H1 (cell line): ENCODE data around the gene KISS1R. TPM values are rescaled to one million over a fixed set of nuclear protein-coding genes. Genes with fewer than 3 reads are reported as not detected.

Source experiments
- CTCF ChIA-PET: fragments of 300-600 bp; sonication (Branson Sonifier 250); formaldehyde crosslinking; loops from one replicate; lab custom pipeline; 2021; ENCODE audit not compliant: partially characterized antibody; lab: Charles Lee
- POLR2A ChIA-PET: fragments of 300-600 bp; sonication (Branson Sonifier 250); formaldehyde crosslinking; loops from one replicate; lab custom pipeline; 2021; ENCODE audit warnings: inconsistent platforms; ENCODE audit not compliant: partially characterized antibody; lab: Charles Lee
- DNase-seq, 2 experiments: peaks; one replicate each; pipeline versions ENCODE4 v3.0.0 to v3.0.0-alpha.2; 2010 to 2022; ENCODE audit warnings: low spot score in 2 of 2, low read depth in 1 of 2, mixed read lengths in 1 of 2
- FAIRE-seq: peaks from 2 replicates; lab custom pipeline; 2011; peaks lifted over from hg19 to GRCh38; lab: Jason Lieb, UNC
- H2AFZ ChIP-seq: 2 replicates; pipeline ENCODE4 v1.8.1; 2012; ENCODE audit warnings: low read length, inconsistent platforms
- H2AK5ac ChIP-seq: 2 replicates; pipeline ENCODE4 v1.6.1; 2013; ENCODE audit warnings: low read depth, low read length
- H2BK120ac ChIP-seq: replicated peaks from 2 replicates; pipeline ENCODE3; 2013; ENCODE audit warnings: low read depth, low read length, inconsistent platforms
- H2BK12ac ChIP-seq: 2 replicates; pipeline ENCODE4 v1.6.1; 2013; ENCODE audit warnings: low read depth, low read length
- H2BK15ac ChIP-seq: 2 replicates; pipeline ENCODE4 v1.6.1; 2013; ENCODE audit warnings: low read length
- H2BK20ac ChIP-seq: 2 replicates; pipeline ENCODE4 v1.6.1; 2013; ENCODE audit warnings: low read length
- H2BK5ac ChIP-seq: 2 replicates; pipeline ENCODE4 v1.6.1; 2013; ENCODE audit warnings: low read depth, low read length
- H3K14ac ChIP-seq: 2 replicates; pipeline ENCODE4 v1.6.1; 2013; ENCODE audit warnings: inconsistent platforms; ENCODE audit not compliant: insufficient read length
- H3K18ac ChIP-seq: 2 replicates; pipeline ENCODE4 v1.6.1; 2013; ENCODE audit warnings: low read length; ENCODE audit errors: extremely low read depth
- H3K23ac ChIP-seq: 2 replicates; pipeline ENCODE4 v1.6.1; 2013; ENCODE audit warnings: inconsistent platforms; ENCODE audit not compliant: insufficient read length
- H3K23me2 ChIP-seq: 2 replicates; pipeline ENCODE4 v1.6.1; 2013; ENCODE audit warnings: low read depth, low read length
- H3K27ac ChIP-seq: 2 replicates; pipeline ENCODE4 v1.6.1; 2011; ENCODE audit warnings: low read depth, low read length, inconsistent platforms
- H3K27me3 ChIP-seq, 4 experiments: replicated peaks in 1 of 4; 1 replicate in 1 of 4; 2 replicates in 3 of 4; pipeline versions ENCODE4 v1.6.1 to v1.8.1; 2011 to 2013; ENCODE audit warnings: low read length in 3 of 4, mild to moderate bottlenecking in 3 of 4, inconsistent platforms in 2 of 4, mixed read lengths in 2 of 4, moderate library complexity in 1 of 4; ENCODE audit not compliant: control insufficient read depth in 3 of 4, insufficient read depth in 3 of 4; ENCODE audit errors: extremely low read depth in 1 of 4
- H3K36me3 ChIP-seq, 4 experiments: 2 replicates each; pipeline versions ENCODE4 v1.6.1 to v1.8.1; 2011 to 2013; ENCODE audit warnings: mild to moderate bottlenecking in 4 of 4, low read length in 3 of 4, moderate library complexity in 2 of 4, control low read depth in 1 of 4, inconsistent platforms in 1 of 4; ENCODE audit not compliant: insufficient read depth in 4 of 4, control insufficient read depth in 2 of 4
- H3K4ac ChIP-seq: replicated peaks from 2 replicates; pipeline ENCODE3; 2013; ENCODE audit warnings: low read length, low read depth, mixed read lengths, inconsistent platforms; ENCODE audit not compliant: insufficient read length
- H3K4me1 ChIP-seq, 4 experiments: replicated peaks in 1 of 4; 1 replicate in 1 of 4; 2 replicates in 3 of 4; pipeline versions ENCODE4 v1.6.1 to v1.8.1; 2011 to 2013; ENCODE audit warnings: low read length in 3 of 4, inconsistent platforms in 2 of 4, mixed read lengths in 1 of 4; ENCODE audit not compliant: insufficient read depth in 4 of 4, control insufficient read depth in 3 of 4
- H3K4me2 ChIP-seq, 2 experiments: 2 replicates each; pipeline versions ENCODE4 v1.6.1 to v1.8.1; 2011 to 2013; ENCODE audit warnings: low read depth in 2 of 2, low read length in 2 of 2, control low read depth in 1 of 2, inconsistent platforms in 1 of 2, mild to moderate bottlenecking in 1 of 2; ENCODE audit not compliant: insufficient read depth in 1 of 2
- H3K4me3 ChIP-seq, 4 experiments: fragments of 200-600, 300-600 bp in 1 of 4; sonication (generic), shearing (Covaris generic), sonication (Bioruptor Twin) in 1 of 4; 2 replicates each; pipeline versions ENCODE4 v1.5.1 to v1.8.1; 2011 to 2016; ENCODE audit warnings: low read length in 4 of 4, low read depth in 3 of 4, control low read depth in 2 of 4, inconsistent platforms in 2 of 4, mild to moderate bottlenecking in 2 of 4, mixed read lengths in 1 of 4, moderate library complexity in 1 of 4; ENCODE audit not compliant: insufficient read depth in 2 of 4; ENCODE audit errors: extremely low read depth in 1 of 4
- H3K56ac ChIP-seq: replicated peaks from 2 replicates; pipeline ENCODE3; 2013; ENCODE audit warnings: low read depth, mild to moderate bottlenecking, mixed read lengths, low read length, inconsistent platforms; ENCODE audit not compliant: insufficient read length
- H3K79me1 ChIP-seq: 2 replicates; pipeline ENCODE4 v1.6.1; 2013; ENCODE audit warnings: low read depth, low read length, control low read depth
- H3K79me2 ChIP-seq, 2 experiments: 2 replicates each; pipeline versions ENCODE4 v1.6.1 to v1.8.1; 2012 to 2013; ENCODE audit warnings: low read length in 2 of 2, mild to moderate bottlenecking in 2 of 2, inconsistent platforms in 1 of 2; ENCODE audit not compliant: insufficient read depth in 2 of 2, control insufficient read depth in 1 of 2
- H3K9ac ChIP-seq, 4 experiments: replicated peaks in 1 of 4; 1 replicate in 1 of 4; 2 replicates in 3 of 4; pipeline versions ENCODE4 v1.6.1 to v1.8.1; 2011 to 2013; ENCODE audit warnings: low read depth in 3 of 4, low read length in 3 of 4, control low read depth in 2 of 4, mild to moderate bottlenecking in 2 of 4, moderate library complexity in 2 of 4, inconsistent platforms in 1 of 4; ENCODE audit errors: extremely low read depth in 1 of 4
- H3K9me3 ChIP-seq, 2 experiments: 2 replicates each; pipeline versions ENCODE4 v1.6.1 to v1.8.1; 2012 to 2013; ENCODE audit warnings: mild to moderate bottlenecking in 2 of 2, moderate library complexity in 2 of 2, control low read depth in 1 of 2, inconsistent platforms in 1 of 2, low read depth in 1 of 2, low read length in 1 of 2, mixed read lengths in 1 of 2; ENCODE audit not compliant: insufficient read depth in 2 of 2
- H4K20me1 ChIP-seq, 2 experiments: replicated peaks in 1 of 2; 2 replicates each; pipeline versions ENCODE3 to v1.8.1; 2011 to 2013; ENCODE audit warnings: inconsistent platforms in 2 of 2, low read length in 2 of 2, mild to moderate bottlenecking in 1 of 2; ENCODE audit not compliant: insufficient read depth in 2 of 2, control insufficient read depth in 1 of 2
- H4K5ac ChIP-seq: 2 replicates; pipeline ENCODE4 v1.6.1; 2013; ENCODE audit warnings: low read length, low read depth, mixed read lengths, inconsistent platforms; ENCODE audit not compliant: insufficient read length
- H4K8ac ChIP-seq: 2 replicates; pipeline ENCODE4 v1.8.0; 2013; ENCODE audit warnings: mild to moderate bottlenecking, moderate library complexity, low read length, inconsistent platforms; ENCODE audit not compliant: insufficient read depth; ENCODE audit errors: extremely low read depth
- H4K91ac ChIP-seq: replicated peaks from 2 replicates; pipeline ENCODE3; 2013; ENCODE audit warnings: low read length, mixed read lengths, inconsistent platforms; ENCODE audit not compliant: insufficient read length
- BCL11A ChIP-seq, 2 experiments: IDR thresholded peaks; one replicate each; pipeline ENCODE4 v1.6.1; 2011; ENCODE audit warnings: low read depth in 2 of 2, low read length in 2 of 2, mild to moderate bottlenecking in 2 of 2
- BRCA1 ChIP-seq: IDR thresholded peaks from 2 replicates; pipeline ENCODE4 v1.6.1; 2012; ENCODE audit warnings: low read depth, low read length, improper control_type of control experiment
- CHD1 ChIP-seq: IDR thresholded peaks from 2 replicates; pipeline ENCODE4 v1.6.1; 2012; ENCODE audit warnings: low read depth, low read length, improper control_type of control experiment
- GABPA ChIP-seq: IDR thresholded peaks from 2 replicates; pipeline ENCODE4 v1.6.1; 2011; ENCODE audit warnings: mild to moderate bottlenecking, low read length, moderate library complexity, borderline replicate concordance; ENCODE audit not compliant: insufficient read depth
- MAX ChIP-seq: IDR thresholded peaks from 2 replicates; pipeline ENCODE4 v1.6.1; 2012; ENCODE audit warnings: inconsistent platforms
- RXRA ChIP-seq: IDR thresholded peaks from 2 replicates; pipeline ENCODE4 v1.6.1; 2011; ENCODE audit warnings: low read depth, mild to moderate bottlenecking, low read length, moderate library complexity; ENCODE audit not compliant: insufficient read depth
- SUZ12 ChIP-seq: fragments of 200-600 bp; sonication (generic); IDR thresholded peaks from 2 replicates; pipeline ENCODE4 v1.6.1; 2012; ENCODE audit warnings: mild to moderate bottlenecking, inconsistent platforms, low read length, moderate library complexity, mixed read lengths
- TCF12 ChIP-seq: IDR thresholded peaks from 2 replicates; pipeline ENCODE4 v1.6.1; 2011; ENCODE audit warnings: low read depth, mild to moderate bottlenecking, low read length
- WGBS, 2 experiments: shearing (Covaris generic) in 1 of 2; methylation state at CpG; one replicate each; pipeline versions ENCODE4 v1.1.6 to v1.1.7; 2013 to 2015; ENCODE audit warnings: low lambda C conversion rate in 2 of 2, mixed read lengths in 2 of 2, inconsistent platforms in 1 of 2, low coverage in 1 of 2, missing lambda C conversion rate in 1 of 2; ENCODE audit not compliant: insufficient replicate concordance in 2 of 2, insufficient coverage in 1 of 2, insufficient read length in 1 of 2; ENCODE audit errors: extremely low coverage in 1 of 2, missing lambda C conversion rate in 1 of 2; 5-methylcytosine and 5-hydroxymethylcytosine counted together
- polyA plus RNA-seq, 7 experiments: library from polyadenylated mRNA; depleted of rRNA in 3 of 7; stranded (reverse) in 5 of 7; unstranded in 2 of 7; fragments of >200 nt in 5 of 7; fragments of 200-250 nt in 2 of 7; gene quantifications; 1 replicate in 5 of 7; 2 replicates in 1 of 7; 4 replicates in 1 of 7; pipeline versions ENCODE4 v1.2.1 to v1.2.3, GENCODE V29; 2011 to 2013; ENCODE audit warnings: missing spikeins in 2 of 7, mixed read lengths in 2 of 7
- total RNA-seq: library from RNA; stranded (reverse); fragmentation: NEBNext Ultra II Directional; extraction: Animal tissue kit (Norgen Biotek cat#: 25700); gene quantifications from 2 replicates; pipeline ENCODE4 v1.2.1, GENCODE V29; 2021

The KISS1R gene
- total and polyA plus RNA-seq, 2 of the 8 experiments (the other 6 are each of a cell fraction or from before 2014, with no cell fraction given) = 2.3 to 2.7 TPM

- Histone ChIP-seq H3K36me3 (peaks cover 0 to 15% (median 8%) of the 10 kb centered on the region in 4 experiments; a peak in 3 of 8 replicates), H3K4me1 (peaks cover 2 to 24% (median 10%) of the 10 kb centered on the region in 4 experiments), H4K20me1 (peaks cover 0 to 8% of the 10 kb centered on the region in 2 experiments), H2AFZ (no peak overlapping the region), H3K9me3 (no peaks in the 10 kb centered on the region), H3K4ac (no peak overlapping the region), H3K27me3 (no peaks in the 10 kb centered on the region), H3K4me2 (no peak overlapping the region), H3K27ac (no peak overlapping the region), H4K5ac (no peak overlapping the region), H3K9ac (no peak overlapping the region), H3K23ac (no peak overlapping the region), H2BK12ac (no peak overlapping the region), H4K91ac (no peak overlapping the region), H3K23me2 (peaks cover 6% of the 10 kb centered on the region), H4K8ac (no peak overlapping the region; the same call in 1 of the 2 replicates), H3K18ac (no peak overlapping the region), H3K4me3 (no peak overlapping the region), H2BK20ac (no peak overlapping the region), H3K79me2 (peaks cover 0 to 39% of the 10 kb centered on the region in 2 experiments; a peak in 3 of 4 replicates), H2BK15ac (no peak overlapping the region), H3K56ac (no peak overlapping the region), H3K79me1 (peaks cover 6% of the 10 kb centered on the region; the same call in 1 of the 2 replicates), H2BK5ac (0 out of 2 replicates have a peak overlapping the region, but pooled peaks have one; percentile 18), H3K14ac (no peak overlapping the region), H2AK5ac (no peak overlapping the region), H2BK120ac (no peak overlapping the region)
- 97% methylated on average over 6 of the region's 51 CpGs; no CpG with 5 or more reads in 1 of the 2 experiments for WGBS, 2 experiments
- ChIA-PET POLR2A (interaction anchor here (1.0 to 1.1 kb wide), 2 partner anchors 21 to 44 kb away, joined by 3 read pairs; no protein-coding TSS in a partner anchor), CTCF (interaction anchor here (1.1 kb wide), 1 partner anchor 42 kb away, joined by 4 read pairs; no protein-coding TSS in a partner anchor)
- FAIRE-seq (no peak), DNase-seq (no peak)
- TF ChIP-seq RXRA (no peak), MAX (no peak), SUZ12 (no peak), BCL11A (IDR thresholded peaks at IDR 0.05; ENCODE audit: low read depth in 2 of 2, low read length in 2 of 2) (no peak), GABPA (no peak), BRCA1 (no peak), CHD1 (no peak), TCF12 (no peak)
Measured at GRCh38 chr19:929203-929890, 12.2 kb downstream of the KISS1R start.
